KMS-11 (cell line): Measurements from ENCODE around the gene IFNA5.

ENCODE experiments used
- H2AFZ ChIP-seq: fragments of 200-600 bp; sonication (generic); 2 replicates; pipeline ENCODE4 v1.6.1; 2016; ENCODE audit warnings: antibody characterized with exemption, mixed run types, low read depth
- H3K27ac ChIP-seq: fragments of 200-600 bp; sonication (generic); 2 replicates; pipeline ENCODE4 v1.6.1; 2016; ENCODE audit warnings: mild to moderate bottlenecking, mixed run types
- H3K27me3 ChIP-seq: fragments of 200-600 bp; sonication (generic); 2 replicates; pipeline ENCODE4 v1.6.1; 2017; ENCODE audit warnings: mild to moderate bottlenecking, low read depth, mixed run types, moderate library complexity; ENCODE audit not compliant: insufficient read depth
- H3K36me3 ChIP-seq: fragments of 200-600 bp; sonication (generic); 2 replicates; pipeline ENCODE4 v1.6.1; 2017; ENCODE audit warnings: mild to moderate bottlenecking, mixed run types; ENCODE audit not compliant: insufficient read depth
- H3K4me1 ChIP-seq: fragments of 200-600 bp; sonication (generic); 2 replicates; pipeline ENCODE4 v1.6.1; 2016; ENCODE audit warnings: mild to moderate bottlenecking, low read depth, mixed run types; ENCODE audit not compliant: poor library complexity, severe bottlenecking
- H3K4me2 ChIP-seq: fragments of 200-600 bp; sonication (generic); 2 replicates; pipeline ENCODE4 v1.7.0; 2016; ENCODE audit warnings: mild to moderate bottlenecking, mixed run types
- H3K4me3 ChIP-seq: fragments of 200-600 bp; sonication (generic); IDR thresholded peaks from 2 replicates; pipeline ENCODE4 v1.6.1; 2017; ENCODE audit warnings: low read depth, low read length, mixed read lengths; ENCODE audit not compliant: insufficient read depth
- H3K79me2 ChIP-seq: fragments of 200-600 bp; sonication (generic); 2 replicates; pipeline ENCODE4 v1.6.1; 2016; ENCODE audit warnings: low read depth, mixed run types; ENCODE audit not compliant: insufficient read depth
- H3K9ac ChIP-seq: fragments of 200-600 bp; sonication (generic); 2 replicates; pipeline ENCODE4 v1.6.1; 2016; ENCODE audit warnings: mild to moderate bottlenecking, mixed run types
- H4K20me1 ChIP-seq: fragments of 200-600 bp; sonication (generic); 2 replicates; pipeline ENCODE4 v1.6.1; 2016; ENCODE audit warnings: mild to moderate bottlenecking, mixed run types; ENCODE audit not compliant: insufficient read depth
- CTCF ChIP-seq: fragments of 200-600 bp; sonication (generic); conservative IDR thresholded peaks from 2 replicates; pipeline ENCODE4 v1.6.1; 2017; ENCODE audit warnings: low read depth, mild to moderate bottlenecking, antibody characterized with exemption, low read length, moderate library complexity, mixed read lengths

The IFNA5 gene

DNA sequence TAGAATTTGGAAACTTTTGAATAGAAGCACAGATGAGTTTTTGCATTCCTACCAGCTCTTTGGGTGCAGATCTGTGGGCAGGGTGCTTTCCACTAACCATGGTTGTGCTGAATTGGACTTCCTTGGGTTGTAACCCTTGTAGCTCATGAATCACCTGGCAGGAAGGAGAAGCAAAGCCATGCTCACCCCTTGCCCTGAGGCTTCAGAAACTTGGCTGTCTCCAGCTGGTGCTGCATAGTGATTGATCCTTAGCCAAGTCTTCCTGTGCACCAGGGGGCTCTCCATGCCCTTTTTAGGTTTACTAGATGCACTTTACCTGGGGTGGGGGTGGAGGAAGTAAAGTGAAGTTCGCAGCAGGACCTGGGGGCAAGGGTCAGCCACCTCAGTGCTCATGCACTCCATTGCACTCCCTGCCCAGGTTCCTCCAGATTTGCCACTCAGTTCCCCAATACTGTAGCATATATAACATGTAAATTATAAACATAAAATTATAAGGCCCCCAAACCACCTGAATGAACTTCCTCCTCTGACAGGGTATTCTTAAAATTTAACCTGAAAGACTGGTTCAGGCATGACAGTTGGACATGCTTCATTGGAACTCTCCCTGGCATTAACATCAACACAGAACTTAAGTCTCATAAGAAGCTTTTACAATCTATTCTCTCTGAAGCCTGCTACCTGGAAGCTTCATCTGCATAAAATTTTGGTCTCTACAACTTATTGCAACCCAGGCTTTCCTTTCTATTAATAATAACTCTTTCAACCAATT is 39.5 kb downstream of the IFNA5 start:
- Histone ChIP-seq H3K4me3 (no peak overlapping the region), H3K27ac (no peak overlapping the region), H3K4me2 (no peak overlapping the region), H3K9ac (no peak overlapping the region), H3K4me1 (no peaks in the 10 kb centered on the region), H3K36me3 (no peaks in the 10 kb centered on the region), H3K79me2 (no peaks in the 10 kb centered on the region), H4K20me1 (no peaks in the 10 kb centered on the region), H2AFZ (no peak overlapping the region), H3K27me3 (no peaks in the 10 kb centered on the region)
- TF ChIP-seq CTCF, result no peak

DNA sequence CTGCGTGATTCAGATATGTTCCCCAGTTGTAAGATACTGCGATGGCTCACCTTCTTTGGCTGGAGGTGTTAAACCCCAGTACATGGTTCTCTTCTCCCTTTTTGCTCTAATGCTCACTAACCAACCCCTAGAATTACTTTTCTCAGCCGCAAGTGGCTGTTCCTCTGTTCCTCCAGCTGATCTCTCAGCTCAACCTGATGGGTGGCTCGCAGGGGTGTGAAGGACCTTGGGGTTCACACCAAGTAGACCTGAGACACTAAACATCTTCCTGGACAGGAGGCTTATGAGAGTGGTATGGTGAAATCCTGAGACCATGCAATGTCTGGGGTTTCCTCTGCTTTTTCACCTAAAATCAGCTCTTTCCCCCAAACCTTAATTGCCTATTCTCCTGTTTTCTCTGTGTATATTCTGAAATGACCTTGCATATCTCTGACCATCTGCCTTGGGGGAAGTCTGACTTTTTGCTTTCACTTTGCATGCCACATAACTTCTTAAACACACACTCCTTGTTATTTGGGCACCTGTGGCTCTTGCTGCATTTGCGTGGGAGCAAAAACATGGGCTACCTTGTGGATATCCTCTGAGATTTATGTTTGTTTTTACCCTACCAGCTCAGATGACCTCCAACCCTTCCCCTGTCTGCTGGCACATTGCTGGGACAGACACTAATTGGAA is 49.4 kb downstream of the IFNA5 start:
- H3K4me1 ChIP-seq, result peaks cover 5% of the 10 kb centered on the region
- no peak overlapping the region for H3K4me3 ChIP-seq
- H2AFZ ChIP-seq, result no peak overlapping the region
- H3K79me2 ChIP-seq, result no peaks in the 10 kb centered on the region
- peaks cover 3% of the 10 kb centered on the region; the same call in 1 of the 2 replicates for H3K27me3 ChIP-seq
- no peak for TF ChIP-seq CTCF
- H3K36me3 ChIP-seq, result no peaks in the 10 kb centered on the region
- H3K4me2 ChIP-seq, result no peak overlapping the region
- H3K9ac ChIP-seq, result no peak overlapping the region
- no peak overlapping the region for H3K27ac ChIP-seq
- no peaks in the 10 kb centered on the region for H4K20me1 ChIP-seq
